Karpas-422 (cell line): ENCODE results near the gene METRNL. TPM values are rescaled to one million over a fixed set of nuclear protein-coding genes. Genes with fewer than 3 reads are reported as not detected.

Experiments used
- DNase-seq: peaks from one replicate; pipeline ENCODE4 v3.0.0-alpha.2; 2015
- H2AFZ ChIP-seq: fragments of 200-600 bp; sonication (generic); 2 replicates; pipeline ENCODE4 v1.6.1; 2014; ENCODE audit warnings: antibody characterized with exemption, low read length, mixed read lengths
- H3K27ac ChIP-seq: fragments of 200-600 bp; sonication (generic); 2 replicates; pipeline ENCODE4 v1.5.1; 2014; ENCODE audit warnings: mild to moderate bottlenecking, low read length, moderate library complexity
- H3K27me3 ChIP-seq: fragments of 200-600 bp; sonication (generic); 2 replicates; pipeline ENCODE4 v1.6.1; 2014; ENCODE audit warnings: low read length, mixed read lengths
- H3K36me3 ChIP-seq: fragments of 200-600 bp; sonication (generic); 2 replicates; pipeline ENCODE4 v1.6.1; 2014; ENCODE audit warnings: low read length, mixed read lengths; ENCODE audit not compliant: insufficient read depth
- H3K4me1 ChIP-seq: fragments of 200-600 bp; sonication (generic); 2 replicates; pipeline ENCODE4 v1.6.1; 2014; ENCODE audit warnings: mild to moderate bottlenecking, low read length, mixed read lengths
- H3K4me2 ChIP-seq: fragments of 200-600 bp; sonication (generic); 2 replicates; pipeline ENCODE4 v1.6.1; 2014; ENCODE audit warnings: low read length, low read depth, mild to moderate bottlenecking; ENCODE audit not compliant: poor library complexity, severe bottlenecking
- H3K4me3 ChIP-seq: fragments of 200-600 bp; sonication (generic); 2 replicates; pipeline ENCODE4 v1.5.1; 2014; ENCODE audit warnings: mild to moderate bottlenecking, antibody characterized with exemption, low read length, mixed read lengths
- H3K79me2 ChIP-seq: fragments of 200-600 bp; sonication (generic); 2 replicates; pipeline ENCODE4 v1.6.1; 2014; ENCODE audit warnings: mild to moderate bottlenecking, low read length, mixed read lengths
- H3K9ac ChIP-seq: fragments of 200-600 bp; sonication (generic); 2 replicates; pipeline ENCODE4 v1.6.0; 2014; ENCODE audit warnings: low read length
- H3K9me2 ChIP-seq: fragments of 200-600 bp; sonication (generic), shearing (Covaris generic); replicated peaks from 2 replicates; pipeline ENCODE4 v1.6.0; 2014; ENCODE audit warnings: mild to moderate bottlenecking, low read length, moderate library complexity; ENCODE audit not compliant: insufficient read depth
- H3K9me3 ChIP-seq: fragments of 300-700, 200-600 bp; sonication (generic); 2 replicates; pipeline ENCODE4 v1.6.1; 2014; ENCODE audit warnings: low read length, mixed read lengths
- H4K20me1 ChIP-seq: fragments of 200-600 bp; sonication (generic); 2 replicates; pipeline ENCODE4 v1.6.1; 2014; ENCODE audit warnings: mild to moderate bottlenecking, antibody characterized with exemption, low read length, low read depth; ENCODE audit not compliant: insufficient read depth
- total RNA-seq: library from RNA; depleted of rRNA; stranded (reverse); fragments of >200 nt; shearing (Covaris generic); gene quantifications from 2 replicates; pipeline ENCODE4 v1.2.3, GENCODE V29; 2014; ENCODE audit warnings: low replicate concordance

Gene METRNL
- total RNA-seq, 1 experiment from 2014 or later = 2.4 TPM

- no peaks in the 10 kb centered on the region for H3K79me2 ChIP-seq
- H3K36me3 ChIP-seq = no peaks in the 10 kb centered on the region
- H3K9ac ChIP-seq = no peak overlapping the region
- DNase-seq = no peak
- no peaks in the 10 kb centered on the region for H4K20me1 ChIP-seq
- H3K4me1 ChIP-seq = peaks cover 11% of the 10 kb centered on the region
- H3K9me3 ChIP-seq = no peaks in the 10 kb centered on the region
- H3K4me2 ChIP-seq = no peak overlapping the region
- H3K27ac ChIP-seq = no peak overlapping the region
- H3K9me2 ChIP-seq = no peaks in the 10 kb centered on the region
- H3K27me3 ChIP-seq = no peaks in the 10 kb centered on the region
- H2AFZ ChIP-seq = no peak overlapping the region
- H3K4me3 ChIP-seq = no peak overlapping the region
Measured at GRCh38 chr17:83099570-83100181, 20.3 kb downstream of the METRNL start.

- no peaks in the 10 kb centered on the region for H4K20me1 ChIP-seq
- no peaks in the 10 kb centered on the region for H3K9me3 ChIP-seq
- H3K4me2 ChIP-seq = no peak overlapping the region
- DNase-seq = no peak
- no peak overlapping the region for H3K9ac ChIP-seq
- H3K4me1 ChIP-seq = peaks cover 11% of the 10 kb centered on the region
- H3K36me3 ChIP-seq = no peaks in the 10 kb centered on the region
- no peak overlapping the region for H2AFZ ChIP-seq
- H3K79me2 ChIP-seq = no peaks in the 10 kb centered on the region
- no peak overlapping the region for H3K4me3 ChIP-seq
- H3K27ac ChIP-seq = no peak overlapping the region
- no peaks in the 10 kb centered on the region for H3K27me3 ChIP-seq
- no peaks in the 10 kb centered on the region for H3K9me2 ChIP-seq
Measured at GRCh38 chr17:83100220-83100852, 20.9 kb downstream of the METRNL start.

GRCh38 chr17:83100853-83101391 is 21.5 kb downstream of the METRNL start:
- H3K4me1 ChIP-seq = peaks cover 11% of the 10 kb centered on the region
- no peak overlapping the region for H3K27ac ChIP-seq
- H3K9ac ChIP-seq = no peak overlapping the region
- no peaks in the 10 kb centered on the region for H3K9me3 ChIP-seq
- H3K4me2 ChIP-seq = no peak overlapping the region
- H3K27me3 ChIP-seq = no peaks in the 10 kb centered on the region
- H3K9me2 ChIP-seq = no peaks in the 10 kb centered on the region
- peak; percentile 56 for DNase-seq
- no peaks in the 10 kb centered on the region for H3K79me2 ChIP-seq
- no peak overlapping the region for H3K4me3 ChIP-seq
- no peaks in the 10 kb centered on the region for H4K20me1 ChIP-seq
- H3K36me3 ChIP-seq = no peaks in the 10 kb centered on the region
- no peak overlapping the region for H2AFZ ChIP-seq

GRCh38 chr17:83101805-83102480 is 22.5 kb downstream of the METRNL start:
- Histone ChIP-seq H3K4me2 (no peak overlapping the region), H3K4me1 (peaks cover 11% of the 10 kb centered on the region), H3K36me3 (no peaks in the 10 kb centered on the region), H3K27me3 (no peaks in the 10 kb centered on the region), H3K9me2 (no peaks in the 10 kb centered on the region), H3K9ac (no peak overlapping the region), H3K79me2 (no peaks in the 10 kb centered on the region), H3K4me3 (no peak overlapping the region), H3K9me3 (no peaks in the 10 kb centered on the region), H2AFZ (no peak overlapping the region), H3K27ac (no peak overlapping the region), H4K20me1 (no peaks in the 10 kb centered on the region)
- no peak for DNase-seq

- Histone ChIP-seq H3K4me1 (peaks cover 11% of the 10 kb centered on the region), H3K9ac (no peak overlapping the region), H3K36me3 (no peaks in the 10 kb centered on the region), H3K9me2 (no peaks in the 10 kb centered on the region), H3K9me3 (no peaks in the 10 kb centered on the region), H3K79me2 (no peaks in the 10 kb centered on the region), H4K20me1 (no peaks in the 10 kb centered on the region), H3K27ac (no peak overlapping the region), H3K4me3 (no peak overlapping the region), H2AFZ (no peak overlapping the region), H3K4me2 (no peak overlapping the region), H3K27me3 (no peaks in the 10 kb centered on the region)
- no peak for DNase-seq
Measured at GRCh38 chr17:83103200-83103942, 24.0 kb downstream of the METRNL start.

- no peak for DNase-seq
- Histone ChIP-seq H3K79me2 (no peaks in the 10 kb centered on the region), H3K4me2 (no peak overlapping the region), H3K9me3 (no peaks in the 10 kb centered on the region), H4K20me1 (no peaks in the 10 kb centered on the region), H3K4me3 (no peak overlapping the region), H3K4me1 (peaks cover 11% of the 10 kb centered on the region), H2AFZ (no peak overlapping the region), H3K27ac (no peak overlapping the region), H3K36me3 (no peaks in the 10 kb centered on the region), H3K9me2 (no peaks in the 10 kb centered on the region), H3K27me3 (no peaks in the 10 kb centered on the region), H3K9ac (no peak overlapping the region)
Measured at GRCh38 chr17:83103943-83104311, 24.5 kb downstream of the METRNL start.

GRCh38 chr17:83104577-83105505 is 25.4 kb downstream of the METRNL start:
- Histone ChIP-seq H3K27ac (no peak overlapping the region), H3K4me3 (no peak overlapping the region), H3K9me3 (no peaks in the 10 kb centered on the region), H2AFZ (no peak overlapping the region), H3K4me2 (no peak overlapping the region), H3K9ac (no peak overlapping the region), H3K4me1 (peaks cover 6% of the 10 kb centered on the region), H4K20me1 (no peaks in the 10 kb centered on the region), H3K9me2 (no peaks in the 10 kb centered on the region), H3K36me3 (no peaks in the 10 kb centered on the region), H3K79me2 (no peaks in the 10 kb centered on the region), H3K27me3 (no peaks in the 10 kb centered on the region)
- no peak for DNase-seq
